ENCODE measurements around the gene PRPSAP1.

- TF ChIP-seq CTCF (tag by site-specific recombination; IDR thresholded peaks at IDR 0.05) = no peak
- TF ChIP-seq ZNF707 (tag by site-specific recombination; IDR thresholded peaks at IDR 0.05) = no peak
- no peak for TF ChIP-seq ZFP37 (tag by site-specific recombination; IDR thresholded peaks at IDR 0.05)
- TF ChIP-seq ZNF776 (tag by site-specific recombination; IDR thresholded peaks at IDR 0.05; ENCODE audit: borderline replicate concordance) = no peak
- no peak for TF ChIP-seq ATF2 (tag by site-specific recombination; IDR thresholded peaks at IDR 0.05; ENCODE audit: low read depth)
- TF ChIP-seq ZNF747 (tag by site-specific recombination; IDR thresholded peaks at IDR 0.05) = no peak
- TF ChIP-seq ZNF10 (tag by site-specific recombination; IDR thresholded peaks at IDR 0.05) = no peak
- TF ChIP-seq SALL2 (tag by site-specific recombination; IDR thresholded peaks at IDR 0.05; ENCODE audit: borderline replicate concordance) = no peak
- TF ChIP-seq ZNF311 (tag by site-specific recombination; IDR thresholded peaks at IDR 0.05; ENCODE audit: borderline replicate concordance) = no peak
These were observed 18.2 kb upstream of the PRPSAP1 start for GRCh38 chr17:76371656-76372628.

Measured in HEK293 (cell line).